ENCODE measurements around the gene CD33.
"Not testable (repeated sequence)": the region's sequence is repeated elsewhere in the genome, so short reads cannot be mapped to it uniquely, and the experiment has no call there.

Gene CD33

DNA sequence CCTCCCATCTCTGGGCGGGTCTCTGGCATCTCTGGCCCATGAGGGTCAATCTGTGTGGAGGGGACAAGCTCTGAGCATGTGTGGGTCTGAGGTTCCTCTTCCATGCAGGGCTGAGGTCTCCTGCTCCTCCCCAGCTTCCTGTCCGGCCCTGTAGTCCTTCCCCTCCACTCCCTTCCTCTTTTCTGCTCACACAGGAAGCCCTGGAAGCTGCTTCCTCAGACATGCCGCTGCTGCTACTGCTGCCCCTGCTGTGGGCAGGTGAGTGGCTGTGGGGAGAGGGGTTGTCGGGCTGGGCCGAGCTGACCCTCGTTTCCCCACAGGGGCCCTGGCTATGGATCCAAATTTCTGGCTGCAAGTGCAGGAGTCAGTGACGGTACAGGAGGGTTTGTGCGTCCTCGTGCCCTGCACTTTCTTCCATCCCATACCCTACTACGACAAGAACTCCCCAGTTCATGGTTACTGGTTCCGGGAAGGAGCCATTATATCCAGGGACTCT, at the start of gene CD33:
Gene CD33, plus strand, starts transcription at position 183 of the 496 bp plus-strand sequence. Its CDS starts 39 bp downstream, at position 222.
- DNase-seq, result not testable (repeated sequence)

DNA sequence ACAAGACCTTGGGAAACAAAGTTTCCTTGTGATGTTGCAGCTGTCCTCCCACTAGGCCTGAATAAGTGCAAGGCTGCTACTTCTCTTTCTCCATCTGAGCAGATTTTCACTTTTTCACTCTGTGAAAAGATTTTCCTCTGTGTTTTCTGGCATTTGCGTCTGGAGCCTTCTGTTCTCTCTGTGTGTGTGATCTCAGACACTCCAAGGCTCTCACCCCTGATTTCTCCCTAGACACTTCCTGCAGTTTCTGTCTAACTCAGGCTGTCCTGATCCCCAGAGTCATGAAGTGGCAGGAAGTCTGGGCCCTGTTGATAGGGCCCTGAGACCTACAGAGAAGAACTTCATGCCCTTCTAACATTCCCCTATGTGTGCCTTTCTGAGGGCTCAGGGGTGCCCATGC, 45.6 kb upstream of the CD33 start:
- DNase-seq, result no peak

- DNase-seq, result no peak
Observed at GRCh38 chr19:51181377-51181912, 43.4 kb upstream of the CD33 start.

- peak in 1 of 6 experiments; percentile 11 for DNase-seq
Observed at GRCh38 chr19:51181913-51182419, 42.9 kb upstream of the CD33 start.

GRCh38 chr19:51183629-51184028, 41.3 kb upstream of the CD33 start:
- DNase-seq, result no peak

DNA sequence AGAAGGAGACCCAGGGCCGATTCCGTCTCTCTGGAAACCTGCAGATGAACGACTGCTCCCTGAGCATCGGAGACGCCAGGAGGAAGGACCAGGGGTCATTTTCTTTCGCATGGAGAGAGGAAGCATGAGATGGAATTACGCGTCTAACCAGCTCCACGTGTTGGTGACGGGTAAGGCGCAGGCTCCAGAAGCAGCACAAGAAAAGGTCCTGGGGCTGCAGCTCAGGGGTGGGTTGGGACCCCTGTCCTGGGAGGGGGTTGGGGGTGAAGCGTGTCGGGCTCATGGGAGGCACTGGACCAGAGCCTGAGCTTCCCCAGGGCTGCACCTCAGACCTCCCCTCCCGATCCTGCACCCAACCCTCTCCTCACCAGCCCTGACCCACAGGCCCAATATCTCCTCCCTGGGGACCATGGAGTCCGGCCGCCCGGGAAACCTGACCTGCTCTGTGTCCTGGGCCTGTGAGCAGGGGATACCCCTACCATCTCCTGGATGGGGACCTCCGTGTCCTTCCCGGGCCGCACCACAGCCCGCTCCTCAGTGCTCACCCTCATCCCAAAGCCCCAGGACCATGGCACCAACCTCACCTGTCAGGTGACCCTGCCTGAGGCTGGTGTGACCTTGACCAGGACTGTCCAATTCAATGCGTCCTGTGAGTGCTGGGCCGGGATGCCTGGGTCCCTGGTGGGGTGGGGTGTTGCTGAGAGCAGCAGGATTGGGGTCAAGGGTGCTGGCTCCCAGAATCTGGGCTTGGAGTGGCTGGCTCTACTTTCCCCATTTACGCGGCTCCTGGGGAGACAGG, 39.6 kb upstream of the CD33 start:
- DNase-seq, result no peak

DNA sequence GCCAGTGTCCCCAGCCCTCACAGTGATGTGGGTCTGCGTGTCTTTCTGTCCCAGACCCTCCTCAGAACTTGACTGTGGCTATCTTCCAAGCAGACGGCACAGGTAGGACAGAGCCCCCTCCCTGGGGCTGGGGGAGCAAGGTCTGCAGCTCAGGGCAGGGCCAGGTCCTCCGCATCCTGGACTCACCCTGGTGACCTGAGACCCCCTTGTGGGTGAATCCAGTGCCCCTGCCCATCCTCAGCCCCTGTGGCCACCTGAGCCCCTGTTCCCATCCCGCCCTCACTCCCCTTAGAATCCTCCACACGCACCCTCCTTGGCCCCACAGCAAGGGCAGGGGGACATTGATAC, 39.0 kb upstream of the CD33 start:
- DNase-seq, result no peak

DNA sequence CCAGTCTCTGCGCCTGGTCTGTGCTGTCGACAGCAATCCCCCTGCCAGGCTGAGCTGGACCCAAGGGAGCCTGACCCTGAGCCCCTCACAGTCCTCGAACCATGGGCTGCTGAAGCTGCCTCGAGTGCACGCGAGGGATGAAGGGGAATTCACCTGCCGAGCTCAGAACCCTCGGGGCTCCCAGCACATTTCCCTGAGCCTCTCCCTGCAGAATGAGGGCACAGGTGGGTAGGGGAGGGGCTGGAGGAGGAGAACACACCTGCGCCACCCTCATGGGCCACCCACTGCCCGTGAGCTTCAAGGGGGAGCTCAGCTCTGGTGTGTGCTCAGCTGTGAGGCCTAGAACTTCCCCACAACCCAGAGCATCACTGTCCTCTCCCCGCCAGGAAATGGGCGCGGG, 38.6 kb upstream of the CD33 start:
- DNase-seq, result no peak

- DNase-seq, result no peak
Observed at GRCh38 chr19:51187395-51188226, 37.3 kb upstream of the CD33 start.

DNA sequence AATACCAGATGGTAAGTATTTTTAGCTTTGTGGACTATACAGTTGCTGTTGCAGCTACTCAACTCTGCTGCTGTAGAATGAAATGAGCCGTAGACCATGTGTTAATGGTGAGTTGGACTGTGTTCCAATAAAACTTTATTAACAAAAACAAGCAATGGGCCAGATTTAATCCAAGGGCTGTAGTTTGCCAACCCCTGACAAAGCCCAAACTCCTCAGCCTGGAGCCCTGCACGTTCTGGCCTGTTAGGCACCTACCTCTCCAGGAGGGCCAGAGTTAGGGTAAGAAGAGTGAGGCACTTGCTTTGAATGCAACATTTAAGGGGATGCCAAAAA, 36.7 kb upstream of the CD33 start:
- DNase-seq, result no peak

GRCh38 chr19:51192689-51193088, 32.2 kb upstream of the CD33 start:
- no peak for DNase-seq

DNA sequence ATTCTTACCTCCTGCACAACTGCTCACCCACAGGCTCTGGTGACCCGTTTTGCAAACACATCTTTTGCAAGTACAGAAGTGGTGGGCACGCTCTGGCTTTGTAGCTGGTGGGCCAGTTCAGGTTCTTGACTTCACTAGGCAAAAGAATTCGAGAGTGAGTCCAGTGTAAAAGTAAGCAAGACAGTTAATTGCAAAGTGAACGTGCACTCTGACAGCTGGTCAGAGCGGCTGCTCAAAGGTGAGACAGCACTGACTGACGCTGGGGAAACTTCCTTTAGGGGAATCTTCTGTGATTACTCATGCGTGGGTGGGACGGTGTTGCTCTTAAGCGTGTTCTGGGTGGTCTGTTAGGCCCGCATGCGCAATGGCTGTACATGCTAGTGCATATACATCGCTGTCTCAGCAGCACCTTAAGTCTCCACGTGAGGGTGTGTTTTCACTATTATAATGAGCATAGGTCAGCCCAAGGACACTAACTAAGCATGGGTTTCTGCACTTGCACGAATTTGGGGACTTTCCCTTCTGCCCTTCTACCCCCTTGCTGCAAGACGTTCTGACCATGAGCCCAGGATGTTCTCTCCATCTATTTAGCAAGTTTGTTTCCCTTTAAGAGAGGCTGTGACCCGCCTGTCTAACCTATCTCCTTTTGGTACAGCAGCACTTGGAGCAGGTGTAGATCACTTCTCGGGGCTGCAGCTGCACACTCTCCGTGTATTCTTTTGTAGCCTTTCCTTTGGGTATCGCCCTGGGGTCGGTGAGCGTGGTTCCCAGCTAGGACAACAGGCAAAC, 30.2 kb upstream of the CD33 start:
- DNase-seq, result no peak

- DNase-seq, result no peak
Observed at GRCh38 chr19:51195316-51195586, 29.6 kb upstream of the CD33 start.

DNA sequence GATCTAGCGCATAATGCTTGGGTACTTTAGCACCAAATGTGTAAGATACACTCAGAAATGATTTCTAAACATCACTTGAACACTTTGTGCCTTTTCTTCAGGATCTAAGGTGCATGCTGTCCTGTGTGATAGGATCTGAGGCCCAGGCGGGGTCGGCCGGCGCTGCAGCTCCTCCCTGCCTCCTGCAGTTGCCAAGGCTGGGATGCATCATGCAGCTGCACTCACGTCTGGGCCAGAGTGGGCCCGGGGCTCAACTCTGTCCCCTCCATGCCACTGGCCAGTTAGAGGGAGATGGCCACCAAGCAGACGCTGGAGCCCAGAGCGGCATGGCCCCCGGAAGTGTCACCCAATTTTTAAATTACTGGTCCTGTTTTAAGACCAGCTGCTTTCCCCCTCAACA, 29.3 kb upstream of the CD33 start:
- DNase-seq, result no peak

DNA sequence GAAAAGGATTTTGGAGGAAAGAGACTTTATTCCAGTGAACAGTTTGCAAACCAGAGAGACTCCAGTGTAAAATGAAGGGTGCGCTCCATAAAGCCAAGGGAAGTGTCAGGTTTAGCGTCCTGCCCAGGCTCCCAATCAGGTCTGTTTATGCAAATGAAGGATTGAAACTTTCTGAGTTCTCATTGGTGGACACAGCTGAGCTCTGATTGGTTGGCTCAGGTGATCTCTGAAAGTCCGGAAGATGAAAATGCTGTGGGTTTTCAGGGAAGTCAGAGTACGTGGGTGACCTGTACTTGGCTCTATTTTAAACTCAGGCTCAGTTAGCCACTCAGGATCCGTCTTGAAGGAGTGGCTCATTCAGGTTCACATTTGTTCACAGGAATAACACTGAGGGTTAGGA, 28.7 kb upstream of the CD33 start:
- no peak for DNase-seq

GRCh38 chr19:51198641-51199040, 26.2 kb upstream of the CD33 start:
- DNase-seq, result no peak

GRCh38 chr19:51200071-51200666, 24.7 kb upstream of the CD33 start:
- DNase-seq, result no peak

DNA sequence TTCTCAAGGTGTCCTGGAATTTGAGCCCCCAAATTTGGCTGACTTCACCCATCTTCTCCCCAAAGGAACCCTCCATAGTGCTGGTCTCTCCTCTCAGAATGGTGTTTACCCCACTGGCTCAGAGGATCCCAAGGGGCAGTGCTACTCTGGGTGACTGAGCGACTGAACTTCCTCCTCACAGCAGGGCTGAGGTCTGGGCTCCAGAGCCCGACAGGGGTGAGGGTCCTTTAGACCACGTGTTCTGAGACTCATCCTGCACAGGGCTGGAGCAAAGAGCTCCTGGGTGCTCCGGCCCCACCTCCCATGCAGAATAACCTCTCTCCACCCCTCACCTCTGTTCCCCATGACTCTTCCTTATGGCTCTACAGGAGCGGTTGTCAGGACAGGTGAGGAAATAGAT, 23.2 kb upstream of the CD33 start:
- DNase-seq, result no peak

DNA sequence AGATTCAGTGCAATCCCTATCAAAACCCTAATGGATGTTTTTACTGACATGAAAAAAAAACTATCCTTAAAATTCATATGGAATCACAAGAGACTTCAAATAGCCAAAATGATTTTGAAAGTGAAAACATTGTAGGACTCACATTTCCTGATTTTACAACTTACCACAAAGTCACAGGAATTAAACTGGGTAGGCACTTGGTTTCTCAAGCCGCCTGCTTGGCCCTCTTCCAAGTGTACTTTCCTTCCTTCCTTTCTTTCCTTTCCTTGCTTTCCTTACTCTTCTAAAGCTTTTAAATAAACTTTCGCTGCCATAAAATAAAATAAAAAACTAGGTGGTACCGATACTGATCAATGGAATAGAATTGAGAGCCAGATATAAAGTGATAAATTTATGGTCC, 21.0 kb upstream of the CD33 start:
- DNase-seq, result no peak

DNA sequence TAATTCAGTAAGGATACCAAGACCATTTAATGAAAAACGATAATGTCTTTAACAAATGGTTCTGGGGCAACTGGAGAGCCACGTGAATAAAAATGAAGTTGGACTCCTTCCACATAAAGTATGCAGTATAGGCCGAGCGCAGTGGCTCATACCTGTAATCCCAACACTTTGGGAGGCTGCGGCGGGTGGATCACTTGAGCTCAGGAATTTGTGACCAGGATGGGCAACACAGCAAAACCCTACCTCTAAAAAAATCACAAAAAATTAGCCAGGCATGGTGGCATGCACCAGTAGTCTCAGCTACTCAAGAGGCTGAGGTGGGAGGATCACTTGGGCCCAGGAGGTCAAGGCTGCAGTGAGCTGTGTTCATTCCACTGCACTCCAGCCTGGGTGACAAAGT, 20.6 kb upstream of the CD33 start:
- no peak for DNase-seq

DNA sequence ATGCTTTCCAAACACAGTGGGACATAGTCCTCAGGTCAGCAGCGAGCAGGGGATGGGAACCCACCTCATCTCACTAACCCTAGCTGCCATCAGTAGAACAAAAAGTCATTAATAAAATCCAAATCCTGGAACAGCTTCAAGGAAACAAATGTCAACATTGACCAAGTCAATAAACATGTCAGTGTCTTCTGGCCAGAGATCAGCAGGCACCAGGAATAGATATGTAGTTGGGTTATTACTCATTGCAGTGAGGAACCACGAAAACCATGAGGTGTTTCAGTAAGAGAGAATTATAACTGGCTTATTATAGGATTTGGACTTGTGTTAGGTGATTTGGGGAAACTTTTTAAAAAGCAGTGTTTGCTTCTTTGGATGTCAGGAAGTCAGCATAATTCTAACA, 17.1 kb upstream of the CD33 start:
- DNase-seq, result no peak

DNA sequence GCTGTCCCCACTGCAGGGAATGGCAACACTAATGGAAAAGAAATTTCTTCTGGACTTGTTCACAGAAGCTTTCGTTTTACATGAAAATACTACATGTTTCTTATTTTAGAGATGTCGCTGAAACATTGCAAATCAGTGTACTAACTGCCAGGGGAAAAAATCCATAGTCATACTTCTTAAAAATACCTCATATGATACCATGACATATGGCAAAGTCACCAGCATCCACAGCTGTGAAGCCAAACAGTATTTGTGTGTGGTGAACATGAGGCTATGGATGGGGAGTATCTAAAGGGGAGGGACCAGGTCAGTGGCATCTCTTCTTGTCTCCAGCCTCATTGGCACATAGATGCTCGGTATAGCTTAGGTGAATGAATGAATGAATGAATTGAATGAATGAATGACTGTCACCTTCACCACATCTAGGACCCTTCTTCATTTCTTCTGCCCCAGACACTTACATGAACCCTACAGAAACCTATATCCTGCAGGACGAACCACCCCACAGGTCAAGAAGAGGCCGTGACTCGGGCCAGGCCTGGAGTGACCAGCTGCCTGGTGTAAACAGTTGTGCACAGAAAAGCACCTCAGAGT, 14.6 kb upstream of the CD33 start:
- DNase-seq, result no peak
